CD4-positive, alpha-beta T cell treated with Interleukin-4 for 1 hour (primary cell): ENCODE data around the gene ITM2B.

Experiments
- DNase-seq, 2 donors: peaks; one replicate each; pipeline ENCODE4 v3.0.0-alpha.2; 2020 to 2022

ITM2B gene

GRCh38 chr13:48263196-48263595, 30.2 kb downstream of the ITM2B start:
- DNase-seq = no peak

- DNase-seq = no peak
Measured at GRCh38 chr13:48264058-48264457, 31.1 kb downstream of the ITM2B start.

GRCh38 chr13:48265217-48265815, 32.3 kb downstream of the ITM2B start:
- DNase-seq = peak in 1 of 2 donors; percentile 48

- DNase-seq = no peak
Measured at GRCh38 chr13:48266150-48266549, 33.1 kb downstream of the ITM2B start.

- no peak for DNase-seq
Measured at GRCh38 chr13:48266701-48267639, 34.0 kb downstream of the ITM2B start.

GRCh38 chr13:48268019-48268418, 35.0 kb downstream of the ITM2B start:
- no peak for DNase-seq

GRCh38 chr13:48273346-48273745, 40.3 kb downstream of the ITM2B start:
- no peak for DNase-seq

GRCh38 chr13:48275507-48275906, 42.5 kb downstream of the ITM2B start:
- no peak for DNase-seq

- no peak for DNase-seq
Measured at GRCh38 chr13:48278806-48279205, 45.8 kb downstream of the ITM2B start.

GRCh38 chr13:48281556-48281955, 48.5 kb downstream of the ITM2B start:
- no peak for DNase-seq

- DNase-seq = no peak
Measured at GRCh38 chr13:48291730-48292129, 58.7 kb downstream of the ITM2B start.

- DNase-seq = no peak
Measured at GRCh38 chr13:48292650-48293049, 59.6 kb downstream of the ITM2B start.

GRCh38 chr13:48294653-48295052, 61.6 kb downstream of the ITM2B start:
- no peak for DNase-seq

- DNase-seq = no peak
Measured at GRCh38 chr13:48295271-48295670, 62.3 kb downstream of the ITM2B start.

GRCh38 chr13:48296528-48296927, 63.5 kb downstream of the ITM2B start:
- DNase-seq = no peak

GRCh38 chr13:48297131-48297786, 64.3 kb downstream of the ITM2B start:
- DNase-seq = no peak

GRCh38 chr13:48299591-48299990, 66.6 kb downstream of the ITM2B start:
- DNase-seq = no peak

- DNase-seq = no peak
Measured at GRCh38 chr13:48302871-48303358, 69.9 kb downstream of the ITM2B start.

GRCh38 chr13:48303359-48304142, 70.5 kb downstream of the ITM2B start, which contains the start of gene RB1:
Gene RB1 (plus strand): TSS chr13:48303751. CDS start chr13:48303913, 162 bp downstream.
- peak; percentile 94 for DNase-seq

GRCh38 chr13:48304143-48304876, 71.3 kb downstream of the ITM2B start:
- DNase-seq = peak; percentile 52 to 73

- DNase-seq = no peak
Measured at GRCh38 chr13:48311223-48311622, 78.2 kb downstream of the ITM2B start.
